Measurements from ENCODE around the gene RPN2. TPM values are rescaled to one million over a fixed set of nuclear protein-coding genes. Genes with fewer than 3 reads are reported as not detected.
A peak's percentile ranks its signal among the peaks of the same experiment; 100 is the strongest.

The RPN2 gene
- total RNA-seq, 6 experiments from 2014 or later = 91.7 to 188 (median 148) TPM

DNA sequence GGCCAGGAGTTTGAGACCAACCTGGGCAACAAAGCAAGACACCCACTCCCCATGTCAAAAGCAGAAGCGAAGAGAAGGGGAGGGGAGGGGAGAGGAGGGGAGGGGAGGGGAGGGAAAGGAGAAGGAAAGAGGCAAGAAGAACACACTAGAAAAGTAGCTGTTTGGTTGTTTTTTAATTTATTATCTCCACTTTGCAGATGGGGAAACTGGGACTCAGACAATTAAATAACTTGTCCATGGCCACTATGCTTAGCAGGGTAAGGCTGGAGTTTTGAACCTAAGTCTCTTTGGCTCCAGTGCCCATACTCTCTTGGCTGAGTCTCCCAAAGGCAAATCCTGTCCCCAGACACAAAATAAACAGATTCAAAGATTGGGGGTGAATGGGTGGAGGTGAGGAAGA lies 94.9 kb downstream of the RPN2 start:
- no peak for DNase-seq
- no peak for TF ChIP-seq POLR2A (IDR thresholded peaks at IDR 0.05)
- TF ChIP-seq CTCF (IDR thresholded peaks at IDR 0.05) = no peak
- no peaks in the 10 kb centered on the region for H3K9me3 ChIP-seq
- H3K4me3 ChIP-seq = no peak overlapping the region
- ATAC-seq = no peak
- whole genome bisulfite sequencing (ENCODE audit: insufficient coverage, low coverage, low lambda C conversion rate, missing lambda C conversion rate) = 63% methylated on average over 1 of the region's 1 CpG
- intact Hi-C loops (cut with DNase I) = loop anchor here (5.0 kb wide), 2 partner anchors 113 to 258 kb away; no protein-coding TSS in a partner anchor
- peaks cover 0 to 14% (median 0%) of the 10 kb centered on the region in 4 donors for H3K4me1 ChIP-seq
- no peaks in the 10 kb centered on the region for H3K27me3 ChIP-seq
- peak overlapping the region in 1 of 3 donors; percentile 0 for H3K27ac ChIP-seq
- no peaks in the 10 kb centered on the region for H3K36me3 ChIP-seq

DNA sequence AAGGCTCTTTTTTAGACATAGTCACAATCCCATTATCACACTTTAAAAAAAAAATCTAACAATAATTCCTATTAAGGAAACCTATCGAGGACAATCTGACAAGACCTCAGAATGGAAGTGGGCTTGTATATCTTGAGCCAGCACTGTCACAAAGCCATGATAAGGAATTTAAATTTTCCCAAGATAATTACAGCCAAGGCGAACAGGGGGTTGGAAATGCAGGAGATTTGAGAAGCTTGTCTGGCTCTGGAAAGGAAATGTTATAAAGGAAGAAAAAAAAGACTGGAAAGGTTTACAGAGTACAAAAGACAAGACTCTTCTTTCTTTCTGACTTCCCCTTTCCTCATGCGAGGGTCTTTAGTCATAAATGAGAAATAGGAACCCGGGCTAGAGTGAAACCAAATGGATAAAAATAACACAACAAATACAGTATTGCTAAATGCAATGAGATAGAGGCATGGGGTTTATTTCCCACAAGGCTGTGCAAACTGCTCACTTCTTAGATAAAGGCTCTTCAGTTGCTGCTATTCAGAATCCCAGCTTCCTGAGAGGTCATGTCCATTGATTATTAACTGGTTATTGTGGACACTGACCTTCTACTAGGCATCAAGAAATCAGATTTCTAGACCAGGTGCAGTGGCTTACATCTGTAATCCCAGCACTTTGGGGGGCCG lies 95.9 kb downstream of the RPN2 start:
- Histone ChIP-seq H3K27ac (peak overlapping the region in 1 of 3 donors; percentile 0), H3K9me3 (no peaks in the 10 kb centered on the region), H3K4me1 (peaks cover 0 to 14% (median 0%) of the 10 kb centered on the region in 4 donors), H3K27me3 (no peaks in the 10 kb centered on the region), H3K4me3 (no peak overlapping the region), H3K36me3 (no peaks in the 10 kb centered on the region)
- 27% methylated on average over 4 of the region's 5 CpGs for WGBS (ENCODE audit: insufficient coverage, low coverage, low lambda C conversion rate, missing lambda C conversion rate)
- no peak for DNase-seq
- ATAC-seq = peak in 2 of 4 donors; percentile 28 to 45
- TF ChIP-seq CTCF (IDR thresholded peaks at IDR 0.05) (no peak), POLR2A (IDR thresholded peaks at IDR 0.05) (no peak)
- intact Hi-C loops (cut with DNase I) = loop anchor here (5.0 kb wide), 2 partner anchors 112 to 257 kb away; no protein-coding TSS in a partner anchor

GRCh38 chr20:37276494-37277252 lies 97.5 kb downstream of the RPN2 start:
- peak overlapping the region in 2 of 3 donors; percentile 3 to 18 for H3K27ac ChIP-seq
- TF ChIP-seq POLR2A (IDR thresholded peaks at IDR 0.05) (no peak), CTCF (IDR thresholded peaks at IDR 0.05) (peak in 3 of 4 donors; percentile 18 to 35 (median 24))
- no peaks in the 10 kb centered on the region for H3K27me3 ChIP-seq
- H3K36me3 ChIP-seq = no peaks in the 10 kb centered on the region
- intact Hi-C loops (cut with DNase I) = no loop called here
- 20% methylated on average over 13 of the region's 15 CpGs for WGBS (ENCODE audit: insufficient coverage, low coverage, low lambda C conversion rate, missing lambda C conversion rate)
- H3K9me3 ChIP-seq = no peaks in the 10 kb centered on the region
- H3K4me3 ChIP-seq = no peak overlapping the region
- peak; percentile 74 to 85 (median 80) for ATAC-seq
- peaks cover 0 to 14% (median 0%) of the 10 kb centered on the region in 4 donors for H3K4me1 ChIP-seq
- peak; percentile 50 to 64 (median 55) for DNase-seq

DNA sequence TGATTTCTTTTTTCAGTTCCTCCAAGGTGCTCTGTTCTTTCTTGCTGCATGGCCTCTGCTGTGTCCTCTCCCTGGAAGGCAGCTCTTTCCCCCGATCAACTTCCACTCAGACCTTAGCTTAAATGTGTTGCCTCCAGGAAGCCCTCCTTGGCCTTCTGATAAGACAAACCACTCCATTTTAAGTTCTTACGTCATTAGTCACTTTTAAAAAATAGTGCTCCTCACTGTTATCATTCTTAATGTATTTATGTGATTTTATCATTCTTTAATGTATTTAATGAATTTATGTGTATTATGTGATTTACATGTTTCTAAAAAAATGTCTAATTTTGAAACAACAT lies 98.1 kb downstream of the RPN2 start:
- DNase-seq (no peak), ATAC-seq (no peak)
- H3K27ac ChIP-seq = peak overlapping the region in 2 of 3 donors; percentile 3 to 18
- intact Hi-C loops (cut with DNase I) = no loop called here
- no peak overlapping the region for H3K4me3 ChIP-seq
- H3K36me3 ChIP-seq = no peaks in the 10 kb centered on the region
- 36% methylated on average over 2 of the region's 2 CpGs for WGBS (ENCODE audit: insufficient coverage, low coverage, low lambda C conversion rate, missing lambda C conversion rate)
- H3K4me1 ChIP-seq = peaks cover 0 to 14% (median 0%) of the 10 kb centered on the region in 4 donors
- no peaks in the 10 kb centered on the region for H3K27me3 ChIP-seq
- TF ChIP-seq CTCF (IDR thresholded peaks at IDR 0.05) (no peak), POLR2A (IDR thresholded peaks at IDR 0.05) (no peak)
- H3K9me3 ChIP-seq = no peaks in the 10 kb centered on the region

Measured in right lobe of liver (tissue), 6 donors.